Measurements from ENCODE around the gene AGER. TPM values are rescaled to one million over a fixed set of nuclear protein-coding genes. Genes with fewer than 3 reads are reported as not detected.

AGER gene
- total RNA-seq, 1 experiment from 2014 or later, result 14.3 TPM

- no peak overlapping the region for H2BK5ac ChIP-seq (ENCODE audit: insufficient read length, low read length)
- no peak overlapping the region for H4K5ac ChIP-seq (ENCODE audit: insufficient read length, low read depth, low read length)
- peak overlapping the region; percentile 98 to 99 (median 99) for H3K27ac Mint-ChIP-seq
- H3K79me1 ChIP-seq (ENCODE audit: insufficient read depth, low read depth, low read length, poor library complexity, severe bottlenecking), result no peaks in the 10 kb centered on the region
- H3K4ac ChIP-seq (ENCODE audit: low read depth, low read length), result no peak overlapping the region; the same call in 1 of the 2 replicates
- no peaks in the 10 kb centered on the region for H3K27me3 ChIP-seq (ENCODE audit: insufficient read depth, low read length)
- no peak overlapping the region for H2BK15ac ChIP-seq (ENCODE audit: low read depth, low read length)
- H3K9me3 Mint-ChIP-seq, result no peaks in the 10 kb centered on the region; a peak in 1 of 5 replicates
- H2AK5ac ChIP-seq (ENCODE audit: insufficient read length, low read length), result no peak overlapping the region
- H3K4me2 ChIP-seq (ENCODE audit: insufficient read depth, insufficient read length, low read length), result peak overlapping the region; percentile 70
- H3K27me3 Mint-ChIP-seq (ENCODE audit: low read depth), result no peaks in the 10 kb centered on the region
- H3K18ac ChIP-seq (ENCODE audit: insufficient read length, low read depth, low read length), result peak overlapping the region; percentile 72
- no peak overlapping the region for H4K91ac ChIP-seq (ENCODE audit: insufficient read length, low read depth, low read length)
- no peaks in the 10 kb centered on the region for H3K36me3 Mint-ChIP-seq (ENCODE audit: insufficient read depth in 1 of 3, low read depth in 3 of 3)
- WGBS (ENCODE audit: extremely low coverage, insufficient read length, low lambda C conversion rate), result no CpG with 5 or more reads among the region's 15 CpGs
- no peaks in the 10 kb centered on the region for H3K9me3 ChIP-seq (ENCODE audit: control insufficient read depth, low read depth, low read length)
- no peak overlapping the region for H2BK20ac ChIP-seq (ENCODE audit: low read depth, low read length, poor library complexity, severe bottlenecking)
- no peak overlapping the region for H3T11ph ChIP-seq (ENCODE audit: low read length)
- peak overlapping the region; percentile 46; the same call in 1 of the 2 replicates for H3K14ac ChIP-seq (ENCODE audit: insufficient read depth, low read length)
- H3K56ac ChIP-seq (ENCODE audit: insufficient read length, low read depth, low read length), result no peak overlapping the region
- peak; percentile 43 for DNase-seq
- H2BK120ac ChIP-seq (ENCODE audit: low read depth, low read length, poor library complexity, severe bottlenecking), result peak overlapping the region; percentile 89
- no peak overlapping the region for H2AFZ ChIP-seq (ENCODE audit: low read length)
- peaks cover 7% of the 10 kb centered on the region for H3K4me1 ChIP-seq (ENCODE audit: insufficient read depth, low read length)
- peaks cover 9% of the 10 kb centered on the region for H3K23me2 ChIP-seq (ENCODE audit: insufficient read length, low read depth, low read length, poor library complexity, severe bottlenecking)
- H3K27ac ChIP-seq (ENCODE audit: insufficient read length, low read depth, low read length), result peak overlapping the region; percentile 75
- H3K79me2 ChIP-seq (ENCODE audit: insufficient read depth, low read length), result no peaks in the 10 kb centered on the region
- H3K23ac ChIP-seq (ENCODE audit: insufficient read length, low read depth, low read length), result no peak overlapping the region
- peak overlapping the region; percentile 55 for H3K9ac ChIP-seq (ENCODE audit: extremely low read depth, insufficient read length, low read length)
- H3K4me3 Mint-ChIP-seq, result peak overlapping the region; percentile 74 to 96
- H4K8ac ChIP-seq (replicated peaks; ENCODE audit: insufficient read length, low read depth, low read length), result no peak overlapping the region
- peaks cover 50 to 53% of the 10 kb centered on the region in 2 experiments for H3K4me1 Mint-ChIP-seq
- TF ChIP-seq CTCF (conservative IDR thresholded peaks at IDR 0.05), result peak; percentile 42; the same call in 2 of the 3 replicates
- H2BK12ac ChIP-seq (ENCODE audit: insufficient read length, low read depth, low read length), result no peak overlapping the region
- no peaks in the 10 kb centered on the region for H4K20me1 ChIP-seq (ENCODE audit: control insufficient read depth, insufficient read depth, insufficient read length)
Observed at GRCh38 chr6:32194825-32195651, 11.0 kb upstream of the AGER start.
